SK-N-SH treated with all-trans-retinoic acid at 6 μM for 48 hours (cell line): Measurements from ENCODE around the gene SMOC2.

Experiments used
- ATAC-seq: fragments of 200-7000 bp; cut with Tn5 transposase; 3 replicates; pipeline ENCODE4 v1.9.1; 2020; ENCODE audit warnings: mild to moderate bottlenecking, moderate library complexity
- ARNTL ChIP-seq: fragments of 450-650 bp; formaldehyde crosslinking; IDR thresholded peaks from 2 replicates; pipeline ENCODE4 v1.5.0; 2020; ENCODE audit warnings: low read depth, mild to moderate bottlenecking, moderate library complexity, borderline replicate concordance
- CREB5 ChIP-seq: fragments of 250-450 bp; sonication (Bioruptor Pico); IDR thresholded peaks from 2 replicates; pipeline ENCODE4 v1.5.1; 2020; ENCODE audit warnings: low read depth, mild to moderate bottlenecking, moderate library complexity
- CSDC2 ChIP-seq: fragments of 250-450 bp; sonication (Bioruptor Pico); IDR thresholded peaks from 2 replicates; pipeline ENCODE4 v1.5.0; 2020; ENCODE audit warnings: mild to moderate bottlenecking, moderate library complexity
- CSRNP3 ChIP-seq: fragments of 250-450 bp; sonication (Bioruptor Pico); IDR thresholded peaks from 2 replicates; pipeline ENCODE4 v1.5.1; 2021; ENCODE audit warnings: mild to moderate bottlenecking, moderate library complexity
- ESRRG ChIP-seq: fragments of 250-450 bp; sonication (Bioruptor Pico); IDR thresholded peaks from 2 replicates; pipeline ENCODE4 v1.6.1; 2021; ENCODE audit warnings: mild to moderate bottlenecking
- GLIS3 ChIP-seq: fragments of 250-450 bp; sonication (Bioruptor Pico); IDR thresholded peaks from 2 replicates; pipeline ENCODE4 v1.5.0; 2020; ENCODE audit warnings: mild to moderate bottlenecking, moderate library complexity
- PATZ1 ChIP-seq: fragments of 250-450 bp; sonication (Bioruptor Pico); IDR thresholded peaks from 2 replicates; pipeline ENCODE4 v1.8.0; 2020; ENCODE audit warnings: mild to moderate bottlenecking, moderate library complexity, borderline replicate concordance
- POU6F1 ChIP-seq: fragments of 250-450 bp; sonication (Bioruptor Pico); IDR thresholded peaks from 2 replicates; pipeline ENCODE4 v1.8.0; 2021; ENCODE audit warnings: low read depth, mild to moderate bottlenecking, moderate library complexity, borderline replicate concordance
- PPARA ChIP-seq: fragments of 250-450 bp; sonication (Bioruptor Pico); IDR thresholded peaks from 2 replicates; pipeline ENCODE4 v1.5.0; 2020; ENCODE audit warnings: mild to moderate bottlenecking, borderline replicate concordance
- RARB ChIP-seq: fragments of 250-450 bp; sonication (Bioruptor Pico); IDR thresholded peaks from 2 replicates; pipeline ENCODE4 v1.8.0; 2021; ENCODE audit warnings: mild to moderate bottlenecking, moderate library complexity
- SNAI2 ChIP-seq: fragments of 250-450 bp; sonication (Bioruptor Pico); IDR thresholded peaks from 2 replicates; pipeline ENCODE4 v1.5.0; 2020; ENCODE audit warnings: mild to moderate bottlenecking, moderate library complexity
- TCF4 ChIP-seq: fragments of 250-450 bp; sonication (Bioruptor Pico); IDR thresholded peaks from 2 replicates; pipeline ENCODE4 v1.8.0; 2021; ENCODE audit warnings: mild to moderate bottlenecking, moderate library complexity, borderline replicate concordance
- TSHZ2 ChIP-seq: fragments of 250-450 bp; sonication (Bioruptor Pico); IDR thresholded peaks from 2 replicates; pipeline ENCODE4 v1.5.0; 2020; ENCODE audit warnings: mild to moderate bottlenecking, moderate library complexity
- ZC3H10 ChIP-seq: fragments of 250-450 bp; sonication (Bioruptor Pico); IDR thresholded peaks from 2 replicates; pipeline ENCODE4 v1.5.1; 2021; ENCODE audit warnings: mild to moderate bottlenecking, moderate library complexity
- ZFP3 ChIP-seq: fragments of 250-450 bp; sonication (Bioruptor Pico); IDR thresholded peaks from 2 replicates; pipeline ENCODE4 v1.5.0; 2020; ENCODE audit warnings: mild to moderate bottlenecking, moderate library complexity
- ZFP30 ChIP-seq: fragments of 450-650 bp; formaldehyde crosslinking; IDR thresholded peaks from 2 replicates; pipeline ENCODE4 v1.5.0; 2022; ENCODE audit warnings: mild to moderate bottlenecking, moderate library complexity
- ZNF565 ChIP-seq: fragments of 450-650 bp; formaldehyde crosslinking; conservative IDR thresholded peaks from 2 replicates; pipeline ENCODE4 v1.5.0; 2020; ENCODE audit warnings: low read depth, mild to moderate bottlenecking, moderate library complexity
- ZNF70 ChIP-seq: fragments of 450-650 bp; formaldehyde crosslinking; IDR thresholded peaks from 2 replicates; pipeline ENCODE4 v1.5.0; 2020; ENCODE audit warnings: mild to moderate bottlenecking, moderate library complexity
- ZNF8 ChIP-seq: fragments of 450-650 bp; formaldehyde crosslinking; IDR thresholded peaks from 2 replicates; pipeline ENCODE4 v1.5.0; 2020; ENCODE audit warnings: mild to moderate bottlenecking, moderate library complexity

SMOC2 gene

GRCh38 chr6:168620578-168620977 is 179.6 kb downstream of the SMOC2 start (continued):
- no peak for TF ChIP-seq CSRNP3 (CRISPR knock-in tag)
- TF ChIP-seq PPARA (CRISPR knock-in tag): no peak
- no peak for TF ChIP-seq CSDC2 (CRISPR knock-in tag)

- TF ChIP-seq ZNF565 (no peak), RARB (no peak), ZFP30 (CRISPR knock-in tag) (no peak), CSDC2 (CRISPR knock-in tag) (no peak), SNAI2 (no peak), TSHZ2 (CRISPR knock-in tag) (no peak), TCF4 (CRISPR knock-in tag) (no peak), PATZ1 (CRISPR knock-in tag) (no peak)
- TF ChIP-seq, all 23 proteins: peak for 0
- no peak for ATAC-seq
Measured at GRCh38 chr6:168623736-168624135, 182.8 kb downstream of the SMOC2 start.

GRCh38 chr6:168624540-168624939 is 183.6 kb downstream of the SMOC2 start:
- TF ChIP-seq ZFP30 (CRISPR knock-in tag) (no peak), RARB (no peak)
- TF ChIP-seq, all 23 proteins: peak for 0
- ATAC-seq: no peak

- TF ChIP-seq GLIS3 (CRISPR knock-in tag) (no peak), ZNF70 (no peak), SNAI2 (no peak), POU6F1 (no peak), ARNTL (CRISPR knock-in tag) (no peak), ZNF8 (CRISPR knock-in tag) (no peak), RARB (no peak), ZC3H10 (CRISPR knock-in tag) (no peak), ESRRG (CRISPR knock-in tag) (no peak), CSDC2 (CRISPR knock-in tag) (no peak), CSRNP3 (CRISPR knock-in tag) (no peak), ZFP3 (CRISPR knock-in tag) (no peak), TSHZ2 (CRISPR knock-in tag) (no peak), TCF4 (CRISPR knock-in tag) (no peak), CREB5 (CRISPR knock-in tag) (no peak)
- ATAC-seq: no peak
Measured at GRCh38 chr6:168624948-168625347, 184.0 kb downstream of the SMOC2 start.
